ENCODE data around the gene CPED1. TPM values are rescaled to one million over a fixed set of nuclear protein-coding genes. Genes with fewer than 3 reads are reported as not detected.

The CPED1 gene
- total and polyA plus RNA-seq, 10 of the 15 experiments (the other 5 are each of a cell fraction or from before 2014, with no cell fraction given) = 0.01 to 0.77 (median 0.10) TPM; not detected in 1

GRCh38 chr7:121075952-121076349 is 87.4 kb downstream of the CPED1 start:
- BruUV-seq (replicated peaks) = no TSS peak
- H4K20me1 ChIP-seq (ENCODE audit: control insufficient read depth, insufficient read depth) = no peaks in the 10 kb centered on the region
- FAIRE-seq = no peak
- no peaks in the 10 kb centered on the region for H3K27me3 ChIP-seq (replicated peaks in 1 of 2; ENCODE audit: control insufficient read depth in 2 of 2, insufficient read depth in 2 of 2, low read length in 1 of 2)
- TF ChIP-seq NFXL1 (IDR thresholded peaks at IDR 0.05; ENCODE audit: borderline replicate concordance) (no peak), BCL11A (IDR thresholded peaks at IDR 0.05; ENCODE audit: low read depth, low read length) (no peak), SUZ12 (IDR thresholded peaks at IDR 0.05; ENCODE audit: unreplicated experiment) (no peak), EP300 (IDR thresholded peaks at IDR 0.05; ENCODE audit: borderline replicate concordance in 1 of 2, control insufficient read depth in 1 of 2, low read depth in 2 of 2, low read length in 2 of 2) (no peak), ZNF622 (IDR thresholded peaks at IDR 0.05) (no peak), CEBPB (IDR thresholded peaks at IDR 0.05; ENCODE audit: borderline replicate concordance in 1 of 2, low read depth in 2 of 2, low read length in 2 of 2) (no peak), HSF1 (IDR thresholded peaks at IDR 0.05; ENCODE audit: low read depth, low read length) (no peak), IRF4 (IDR thresholded peaks at IDR 0.05; ENCODE audit: low read depth, low read length) (no peak), RELB (IDR thresholded peaks at IDR 0.05; ENCODE audit: low read depth) (no peak), SP1 (IDR thresholded peaks at IDR 0.05; ENCODE audit: low read depth, low read length) (no peak)
- POLR2A ChIA-PET = no interaction called here
- RAD21 ChIA-PET (ENCODE audit: unreplicated experiment) = interaction anchor here (1.1 to 2.2 kb wide), 3 partner anchors 28 to 270 kb away, joined by 3 to 7 read pairs (median 5); no protein-coding TSS in a partner anchor
- ATAC-seq = no peak
- no peak overlapping the region for H3K27ac ChIP-seq (ENCODE audit: control insufficient read depth, insufficient read depth)
- SMC1A ChIA-PET (ENCODE audit: uncharacterized antibody, unreplicated experiment) = interaction anchor here (0.6 to 1.5 kb wide), 12 partner anchors 9 to 350 kb away, joined by 3 to 5 read pairs (median 3); partner anchors contain the start of gene CPED1
- DNase-seq (ENCODE audit: low read depth, low spot score) = no peak
- no peaks in the 10 kb centered on the region for H3K36me3 ChIP-seq (ENCODE audit: control insufficient read depth in 2 of 2, insufficient read depth in 2 of 2, low read length in 1 of 2)
- intact Hi-C loops (cut with micrococcal nuclease; ENCODE audit: unreplicated experiment) (no loop called here), in situ Hi-C loops (cut with MboI) (no loop called here)
- WGBS (ENCODE audit: insufficient coverage, insufficient replicate concordance, low lambda C conversion rate, missing lambda C conversion rate) = 57% methylated on average over 3 of the region's 3 CpGs
- H3K4me3 ChIP-seq = no peak overlapping the region
- CTCF ChIA-PET = interaction anchor here (1.0 to 2.1 kb wide), 7 partner anchors 9 to 284 kb away, joined by 3 to 26 read pairs (median 4); partner anchors contain the start of gene CPED1
- no peak overlapping the region for H2AFZ ChIP-seq (ENCODE audit: control insufficient read depth, low read depth, low read length)
- no peaks in the 10 kb centered on the region for H3K9me3 ChIP-seq (replicated peaks; ENCODE audit: control insufficient read depth, insufficient read depth, low read length)
- no peaks in the 10 kb centered on the region for H3K4me1 ChIP-seq (ENCODE audit: control insufficient read depth, insufficient read depth, low read length)
- H3K79me2 ChIP-seq (ENCODE audit: control insufficient read depth, insufficient read depth, low read length) = no peaks in the 10 kb centered on the region
- no peak overlapping the region for H3K9ac ChIP-seq (ENCODE audit: control insufficient read depth, insufficient read depth, low read length)
- H3K4me2 ChIP-seq (ENCODE audit: control insufficient read depth, insufficient read depth) = no peak overlapping the region
